HG02884 (cell line): ENCODE data around the gene PCDH12.

ENCODE experiments used
- ATAC-seq: cut with Tn5 transposase; IDR thresholded peaks from one replicate; pipeline ENCODE4 v1.9.1; 2021; ENCODE audit warnings: mild to moderate bottlenecking, moderate library complexity; ENCODE audit not compliant: unreplicated experiment

PCDH12 gene

DNA sequence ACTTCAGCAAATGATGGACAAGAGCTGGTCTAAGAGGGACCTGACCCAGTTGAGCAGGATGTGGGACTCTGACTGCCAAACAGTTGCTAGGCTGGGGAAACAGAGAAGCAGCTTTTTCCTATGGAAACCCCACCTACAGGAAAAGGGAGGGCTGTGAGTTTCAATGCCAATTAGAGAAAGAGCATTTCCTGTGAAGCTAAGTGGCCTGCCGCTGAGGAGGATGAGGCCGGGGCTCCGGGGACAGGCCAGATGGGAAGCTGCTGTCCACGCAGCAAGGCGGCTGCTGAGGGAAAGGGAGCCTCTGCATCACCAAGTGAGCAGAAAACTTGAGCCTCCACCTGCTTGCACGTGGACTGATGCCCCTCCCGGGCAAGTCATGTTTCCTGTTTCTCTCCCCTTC is at the start of gene PCDH12:
TSS of gene PCDH12 (minus strand) at position 90 of the 400 bp plus-strand sequence. CDS start 351 bp downstream, outside the sequence.
- ATAC-seq, result no peak

DNA sequence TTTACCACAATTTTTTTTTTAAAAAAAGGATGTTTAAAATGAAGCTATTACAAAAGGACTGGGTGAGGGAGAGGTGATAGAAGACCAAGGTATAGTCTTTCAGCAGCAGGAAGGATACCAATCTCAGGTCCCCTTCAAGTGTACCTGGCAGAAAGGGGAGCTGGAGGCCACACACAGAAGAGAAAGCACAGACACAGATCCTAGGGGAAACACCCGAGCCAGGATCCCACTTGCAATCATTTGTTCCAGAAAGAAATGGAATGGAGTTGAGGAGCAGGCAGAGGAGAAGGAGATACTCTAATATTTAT is 49.2 kb upstream of the PCDH12 start:
- no peak for ATAC-seq

DNA sequence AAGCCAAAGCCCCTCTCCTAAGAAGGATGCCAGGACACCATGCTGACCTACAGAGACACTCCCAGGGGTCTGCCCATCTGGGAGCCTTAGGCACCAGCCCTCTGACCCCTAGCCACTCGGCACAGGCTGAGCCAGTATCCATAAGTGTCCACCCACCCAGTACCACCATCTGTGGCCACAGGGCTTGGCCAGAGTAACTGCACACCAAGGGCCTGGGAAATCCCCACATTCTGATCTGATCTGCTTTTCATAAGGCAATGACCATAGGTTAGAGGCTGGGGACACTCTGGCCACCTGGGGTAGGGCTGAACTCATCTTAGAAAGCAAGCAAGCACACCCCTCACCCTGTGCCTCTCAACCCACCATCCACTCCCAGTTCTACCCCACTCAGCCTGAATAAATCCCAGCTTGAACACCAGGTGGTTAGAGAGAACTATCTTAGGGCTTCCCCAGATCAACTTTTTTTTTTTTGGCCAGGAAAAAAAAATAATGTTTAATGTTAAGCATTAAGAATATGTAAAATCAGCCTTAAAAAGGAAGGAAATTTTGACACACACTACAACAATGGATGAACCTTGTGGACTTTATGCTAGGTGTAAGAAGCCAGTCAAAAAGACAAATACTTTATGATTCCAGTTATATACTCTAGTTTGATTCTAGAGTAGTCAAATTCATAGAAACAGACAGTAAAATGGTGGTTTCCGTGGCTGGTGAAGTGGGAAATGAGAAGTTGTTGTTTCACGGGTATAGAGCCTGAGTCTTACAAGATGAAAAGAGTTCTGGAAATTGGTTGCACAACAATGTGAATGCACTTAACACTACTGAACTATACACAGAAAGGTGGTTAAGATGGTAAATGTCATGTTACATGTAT is 48.6 kb upstream of the PCDH12 start:
- peak; percentile 60 for ATAC-seq

- ATAC-seq, result no peak
Measured at GRCh38 chr5:142003266-142003800, 45.3 kb upstream of the PCDH12 start.

GRCh38 chr5:142000704-142001484 is 42.9 kb upstream of the PCDH12 start:
- no peak for ATAC-seq

GRCh38 chr5:142000173-142000572 is 42.2 kb upstream of the PCDH12 start:
- ATAC-seq, result no peak

DNA sequence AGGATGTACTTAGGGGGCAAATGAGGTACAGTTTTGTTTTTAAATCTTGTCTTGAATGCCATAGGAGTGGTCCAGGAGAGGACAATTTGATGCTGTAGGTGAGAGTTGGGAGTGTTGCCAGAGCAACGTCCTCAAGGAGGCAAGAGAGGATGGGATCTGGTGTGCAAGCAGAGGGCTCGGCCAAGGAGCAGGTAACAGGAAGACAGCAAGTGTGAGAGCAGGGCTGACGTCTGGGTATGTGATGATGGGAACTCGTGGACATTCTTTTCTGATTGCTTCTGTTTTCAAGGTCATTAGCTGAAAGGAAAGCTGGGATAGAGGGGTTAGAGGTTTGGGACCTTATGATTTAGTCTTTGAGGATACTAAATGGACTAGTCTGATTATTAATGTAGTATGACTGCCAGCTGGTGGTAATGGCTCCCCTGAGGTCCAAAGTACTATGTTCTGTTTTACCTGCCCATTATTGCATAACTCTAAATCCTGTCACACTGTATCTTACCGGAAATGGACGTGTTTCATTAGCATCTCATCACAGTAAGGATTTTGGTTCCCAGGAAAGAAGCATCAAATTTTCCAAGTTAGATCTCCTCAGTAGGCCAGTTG is 39.5 kb upstream of the PCDH12 start:
- no peak for ATAC-seq

- no peak for ATAC-seq
Measured at GRCh38 chr5:141995656-141996055, 37.7 kb upstream of the PCDH12 start.

DNA sequence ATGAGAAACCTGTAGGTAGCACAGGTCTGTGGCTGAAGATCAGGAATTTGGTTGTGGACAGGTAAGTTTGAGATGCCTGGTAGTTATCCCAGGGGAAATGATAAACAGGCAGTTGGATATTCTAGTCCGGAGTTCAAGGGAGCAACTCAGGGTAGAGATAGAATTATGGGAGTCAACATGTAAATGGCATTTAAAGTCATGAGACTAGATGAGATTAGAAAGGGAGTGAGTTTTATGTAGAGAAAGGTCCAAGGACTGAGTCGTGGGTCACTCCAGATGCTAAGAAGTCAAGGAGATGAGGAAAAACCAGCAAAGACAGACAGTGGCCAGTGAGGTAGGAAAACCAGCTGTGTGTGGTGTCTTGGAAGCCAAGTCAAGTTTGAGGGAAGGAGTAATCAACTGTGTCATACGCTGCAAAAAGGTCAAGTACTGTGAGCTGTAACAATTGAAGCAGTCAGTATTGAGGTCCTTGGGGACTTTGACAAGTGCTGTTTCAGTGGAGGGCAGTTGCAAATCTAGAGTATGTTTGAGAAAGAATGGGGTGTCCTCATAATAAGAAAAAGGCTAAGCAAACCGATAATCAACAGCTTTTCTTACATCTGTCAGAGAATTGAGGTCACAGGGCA is 36.6 kb upstream of the PCDH12 start:
- no peak for ATAC-seq

- no peak for ATAC-seq
Measured at GRCh38 chr5:141992349-141992963, 34.5 kb upstream of the PCDH12 start.

- ATAC-seq, result no peak
Measured at GRCh38 chr5:141989720-141990119, 31.7 kb upstream of the PCDH12 start.

DNA sequence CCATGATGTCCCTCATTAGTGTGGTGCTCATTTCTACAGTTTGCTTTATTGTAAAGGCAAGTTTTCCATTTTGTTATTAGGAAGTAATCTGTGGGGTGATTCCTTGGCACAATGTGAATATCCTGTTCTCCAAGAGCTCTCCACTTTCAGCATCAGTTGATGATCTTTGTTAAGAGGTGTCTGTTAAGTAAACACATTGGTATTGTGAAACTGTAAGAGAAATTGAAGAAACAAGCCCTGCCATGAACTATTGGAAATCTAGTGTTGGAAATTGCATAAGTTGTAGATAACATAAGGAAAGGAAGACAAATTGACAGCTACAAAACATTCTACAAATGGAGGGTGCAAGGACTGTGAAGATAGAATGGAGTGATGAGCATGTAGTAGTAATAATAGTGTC is 28.1 kb upstream of the PCDH12 start:
- no peak for ATAC-seq

DNA sequence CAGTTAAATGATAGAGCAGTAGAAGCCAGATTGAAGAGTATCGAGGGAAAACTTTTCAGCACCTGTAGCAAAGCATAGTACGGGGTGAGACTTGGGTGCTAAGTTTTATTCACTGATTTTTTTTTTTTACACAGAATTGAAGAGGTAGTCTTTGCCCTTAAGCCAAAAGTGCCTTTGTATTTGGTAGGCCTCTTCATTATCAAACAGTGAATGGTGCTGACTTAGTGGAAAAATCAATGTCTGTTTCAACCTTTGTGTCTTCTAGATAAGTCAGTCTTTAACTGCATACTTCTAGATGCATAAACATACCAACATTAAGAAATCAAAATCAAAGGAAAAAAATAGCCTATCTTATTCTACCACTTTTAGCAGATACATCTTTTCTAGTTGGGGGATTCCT is 24.6 kb upstream of the PCDH12 start:
- no peak for ATAC-seq

- no peak for ATAC-seq
Measured at GRCh38 chr5:141978389-141978788, 20.4 kb upstream of the PCDH12 start.

GRCh38 chr5:141976176-141976575 is 18.2 kb upstream of the PCDH12 start:
- no peak for ATAC-seq

DNA sequence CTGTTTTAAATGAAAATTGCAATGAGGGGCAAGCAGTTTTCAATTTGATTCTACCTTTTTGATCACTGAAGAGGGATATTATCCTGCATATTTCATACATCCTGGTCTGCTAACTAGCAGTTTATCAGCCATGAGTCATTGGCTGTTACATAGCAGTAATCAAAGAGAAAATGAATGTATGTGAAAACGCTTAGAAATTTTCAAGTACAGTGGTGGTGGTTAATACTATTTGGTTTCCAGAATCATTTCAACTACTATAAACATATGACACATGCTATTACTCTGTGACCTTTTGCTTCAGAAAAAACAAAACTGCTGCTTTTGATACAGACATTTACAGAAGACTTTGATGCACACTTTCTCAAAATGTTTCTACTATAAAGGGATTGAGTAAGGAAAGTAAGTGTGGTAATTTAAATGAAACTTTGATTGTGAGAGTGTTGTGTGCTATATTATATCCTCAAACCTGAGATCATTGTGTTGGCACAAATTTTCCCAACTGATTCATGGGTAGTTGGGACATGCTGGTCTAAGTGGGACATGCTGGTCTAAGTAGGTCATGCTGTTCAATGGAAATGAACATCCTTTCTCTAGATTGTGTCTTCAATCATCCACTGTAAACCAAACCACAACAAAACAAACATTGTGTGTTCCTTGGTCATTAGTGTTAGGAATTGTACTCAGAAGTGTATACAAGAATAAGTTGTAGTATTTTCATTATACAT is 16.0 kb upstream of the PCDH12 start:
- no peak for ATAC-seq

GRCh38 chr5:141969783-141970771 is 12.1 kb upstream of the PCDH12 start:
- ATAC-seq, result peak; percentile 56

DNA sequence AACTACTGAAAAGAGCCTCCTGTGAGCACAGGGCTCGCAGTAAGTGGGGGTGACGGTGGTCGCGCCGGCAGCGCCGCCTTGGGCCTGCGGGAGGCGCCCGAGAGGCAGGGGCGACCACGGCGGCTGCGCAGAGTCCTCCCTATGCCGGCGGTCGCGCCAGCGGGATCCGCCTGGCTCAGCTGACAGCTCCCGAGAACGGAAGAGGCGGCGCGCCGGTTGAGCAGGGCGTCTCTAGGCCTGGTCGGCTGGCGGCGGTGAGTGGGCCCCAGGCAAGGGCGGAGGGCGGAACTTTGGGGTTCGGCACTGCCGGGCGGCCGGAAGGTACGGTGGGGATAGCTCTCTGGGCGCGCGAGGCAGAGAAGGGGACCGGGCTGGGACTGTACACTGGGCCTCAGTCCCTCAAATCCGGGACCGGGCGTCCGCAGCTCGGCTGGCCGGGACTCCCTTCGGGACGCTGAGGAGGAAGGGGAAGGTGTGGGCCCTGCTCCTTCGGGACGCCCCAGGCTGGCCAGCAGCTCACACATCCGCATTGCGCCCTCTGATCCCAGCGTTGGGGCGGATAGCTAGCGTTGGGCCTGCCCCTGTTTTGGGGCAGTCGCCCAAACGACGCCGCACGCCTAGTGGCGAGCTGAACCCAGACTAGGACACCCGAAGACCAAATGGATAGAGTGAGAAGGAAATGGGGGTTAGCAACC is 11.1 kb upstream of the PCDH12 start, which contains the start of gene RNF14:
TSS of gene RNF14 (plus strand) at position 192 of the 695 bp plus-strand sequence. CDS start 4,484 bp downstream, outside the sequence.
- ATAC-seq, result peak; percentile 84
